H9 (cell line): Measurements from ENCODE around the gene SRSF6. TPM values are rescaled to one million over a fixed set of nuclear protein-coding genes. Genes with fewer than 3 reads are reported as not detected.

ENCODE experiments used
- DNase-seq: peaks from one replicate; pipeline ENCODE4 v3.0.0-alpha.2; 2017
- H2AFZ ChIP-seq: one replicate; pipeline ENCODE4 v1.6.1; 2013; ENCODE audit warnings: mild to moderate bottlenecking, low read length, control low read depth, moderate library complexity
- H2AK5ac ChIP-seq: 2 replicates; pipeline ENCODE4 v1.6.1; 2013; ENCODE audit warnings: low read length, control low read depth, mixed read lengths; ENCODE audit not compliant: insufficient read length
- H2BK120ac ChIP-seq: one replicate; pipeline ENCODE4 v1.6.1; 2013; ENCODE audit warnings: low read depth, mild to moderate bottlenecking, low read length, control low read depth, inconsistent platforms; ENCODE audit not compliant: poor library complexity, severe bottlenecking
- H2BK12ac ChIP-seq: 2 replicates; pipeline ENCODE4 v1.6.1; 2013; ENCODE audit warnings: low read length, control low read depth, mixed read lengths, low read depth; ENCODE audit not compliant: insufficient read length
- H2BK15ac ChIP-seq: 2 replicates; pipeline ENCODE4 v1.6.1; 2013; ENCODE audit warnings: low read depth, low read length, control low read depth
- H2BK20ac ChIP-seq: one replicate; pipeline ENCODE4 v1.6.1; 2013; ENCODE audit warnings: low read depth, mild to moderate bottlenecking, low read length, control low read depth, inconsistent platforms; ENCODE audit not compliant: poor library complexity, severe bottlenecking
- H2BK5ac ChIP-seq: 2 replicates; pipeline ENCODE4 v1.6.1; 2013; ENCODE audit warnings: low read length, control low read depth, mixed read lengths; ENCODE audit not compliant: insufficient read length
- H3K14ac ChIP-seq: 2 replicates; pipeline ENCODE4 v1.6.1; 2013; ENCODE audit warnings: low read length, control low read depth; ENCODE audit not compliant: insufficient read depth
- H3K18ac ChIP-seq: 2 replicates; pipeline ENCODE4 v1.6.1; 2013; ENCODE audit warnings: low read depth, mild to moderate bottlenecking, mixed read lengths, low read length, control low read depth; ENCODE audit not compliant: insufficient read length
- H3K23ac ChIP-seq: 2 replicates; pipeline ENCODE4 v1.6.1; 2013; ENCODE audit warnings: low read length, control low read depth, mixed read lengths, low read depth; ENCODE audit not compliant: insufficient read length
- H3K23me2 ChIP-seq: 2 replicates; pipeline ENCODE4 v1.6.1; 2013; ENCODE audit warnings: low read depth, mild to moderate bottlenecking, mixed read lengths, low read length, control low read depth; ENCODE audit not compliant: insufficient read length, poor library complexity, severe bottlenecking
- H3K27ac ChIP-seq: 2 replicates; pipeline ENCODE4 v1.5.1; 2013; ENCODE audit warnings: low read length, control low read depth, mixed read lengths, low read depth; ENCODE audit not compliant: insufficient read length
- H3K27me3 ChIP-seq: 2 replicates; pipeline ENCODE4 v1.6.1; 2013; ENCODE audit warnings: low read length, control low read depth, inconsistent platforms; ENCODE audit not compliant: insufficient read depth
- H3K4ac ChIP-seq: 2 replicates; pipeline ENCODE4 v1.6.1; 2013; ENCODE audit warnings: low read depth, mild to moderate bottlenecking, control low read depth, inconsistent platforms, low read length, moderate library complexity
- H3K4me1 ChIP-seq: 2 replicates; pipeline ENCODE4 v1.6.1; 2013; ENCODE audit warnings: low read length, control low read depth, inconsistent platforms; ENCODE audit not compliant: insufficient read depth
- H3K4me2 ChIP-seq: 2 replicates; pipeline ENCODE4 v1.6.1; 2013; ENCODE audit warnings: low read length, control low read depth, mixed read lengths; ENCODE audit not compliant: insufficient read length, insufficient read depth
- H3K56ac ChIP-seq: 2 replicates; pipeline ENCODE4 v1.6.1; 2013; ENCODE audit warnings: low read depth, mild to moderate bottlenecking, mixed read lengths, low read length, control low read depth; ENCODE audit not compliant: insufficient read length
- H3K79me1 ChIP-seq: 2 replicates; pipeline ENCODE4 v1.6.1; 2013; ENCODE audit warnings: low read depth, mild to moderate bottlenecking, moderate library complexity, low read length, control low read depth, inconsistent platforms; ENCODE audit not compliant: insufficient read depth, poor library complexity, severe bottlenecking
- H3K79me2 ChIP-seq: 2 replicates; pipeline ENCODE4 v1.6.1; 2013; ENCODE audit warnings: low read length, control low read depth, inconsistent platforms; ENCODE audit not compliant: insufficient read depth
- H3K9ac ChIP-seq: 2 replicates; pipeline ENCODE4 v1.6.1; 2013; ENCODE audit warnings: low read length, control low read depth, mixed read lengths; ENCODE audit not compliant: insufficient read length; ENCODE audit errors: extremely low read depth
- H3K9me3 ChIP-seq: one replicate; pipeline ENCODE4 v1.6.1; 2013; ENCODE audit warnings: low read depth, low read length, inconsistent platforms; ENCODE audit not compliant: control insufficient read depth
- H3T11ph ChIP-seq: one replicate; pipeline ENCODE4 v1.6.1; 2013; ENCODE audit warnings: mild to moderate bottlenecking, low read length, control low read depth, inconsistent platforms
- H4K20me1 ChIP-seq: one replicate; pipeline ENCODE4 v1.6.1; 2013; ENCODE audit not compliant: control insufficient read depth, insufficient read length, insufficient read depth
- H4K5ac ChIP-seq: 2 replicates; pipeline ENCODE4 v1.6.1; 2013; ENCODE audit warnings: low read depth, mild to moderate bottlenecking, mixed read lengths, low read length, control low read depth; ENCODE audit not compliant: insufficient read length
- H4K8ac ChIP-seq: replicated peaks from 2 replicates; pipeline ENCODE4 v1.6.1; 2013; ENCODE audit warnings: low read length, control low read depth, mixed read lengths, low read depth; ENCODE audit not compliant: insufficient read length
- H4K91ac ChIP-seq: 2 replicates; pipeline ENCODE4 v1.6.1; 2013; ENCODE audit warnings: low read depth, mild to moderate bottlenecking, moderate library complexity, mixed read lengths, low read length, control low read depth; ENCODE audit not compliant: insufficient read length
- H3K27ac Mint-ChIP-seq, 3 experiments: 2 replicates in 2 of 3; 3 replicates in 1 of 3; pipeline ENCODE4 v1.8.0; 2020 to 2021; ENCODE audit warnings: mixed read lengths in 3 of 3, mild to moderate bottlenecking in 1 of 3, moderate library complexity in 1 of 3
- H3K27me3 Mint-ChIP-seq: 2 replicates; pipeline ENCODE4 v1.8.0; 2021; ENCODE audit warnings: low read depth, mild to moderate bottlenecking, moderate library complexity, mixed read lengths
- H3K36me3 Mint-ChIP-seq, 3 experiments: 2 replicates in 2 of 3; 3 replicates in 1 of 3; pipeline ENCODE4 v1.8.0; 2020 to 2021; ENCODE audit warnings: low read depth in 3 of 3, mixed read lengths in 3 of 3; ENCODE audit not compliant: insufficient read depth in 1 of 3
- H3K4me1 Mint-ChIP-seq, 2 experiments: 2 replicates each; pipeline ENCODE4 v1.8.0; 2020; ENCODE audit warnings: mixed read lengths in 2 of 2
- H3K4me3 Mint-ChIP-seq, 2 experiments: 2 replicates in 1 of 2; 3 replicates in 1 of 2; pipeline ENCODE4 v1.8.0; 2020 to 2021; ENCODE audit warnings: mild to moderate bottlenecking in 2 of 2, mixed read lengths in 2 of 2, moderate library complexity in 1 of 2
- H3K9me3 Mint-ChIP-seq, 2 experiments: 2 replicates in 1 of 2; 3 replicates in 1 of 2; pipeline ENCODE4 v1.8.0; 2020; ENCODE audit warnings: mild to moderate bottlenecking in 2 of 2, mixed read lengths in 2 of 2, moderate library complexity in 1 of 2
- CTCF ChIP-seq: fragments of 200-600 bp; sonication (generic); conservative IDR thresholded peaks from 3 replicates; pipeline ENCODE4 v1.8.0; 2021; ENCODE audit warnings: antibody characterized with exemption, mild to moderate bottlenecking
- WGBS: extraction: QIAGEN DNeasy Blood & Tissue Kit; methylation state at CpG from one replicate; pipeline ENCODE4 v1.1.7; 2013; ENCODE audit warnings: missing lambda C conversion rate, low lambda C conversion rate, mixed read lengths; ENCODE audit not compliant: insufficient read length; ENCODE audit errors: extremely low coverage; 5-methylcytosine and 5-hydroxymethylcytosine counted together
- total RNA-seq: library from RNA; stranded (reverse); gene quantifications from 2 replicates; pipeline ENCODE4 v1.2.1, GENCODE V29; 2021

The SRSF6 gene
- total RNA-seq, 1 experiment from 2014 or later: 336 TPM

GRCh38 chr20:43409577-43409913 lies 48.2 kb upstream of the SRSF6 start:
- Histone ChIP-seq H3K27ac (no peak overlapping the region), H3T11ph (no peak overlapping the region), H2BK120ac (no peak overlapping the region), H2BK12ac (no peak overlapping the region), H3K4me1 (no peaks in the 10 kb centered on the region), H3K14ac (no peak overlapping the region), H4K5ac (no peak overlapping the region), H3K79me2 (no peaks in the 10 kb centered on the region), H2AFZ (no peak overlapping the region), H3K9ac (no peak overlapping the region), H4K20me1 (no peaks in the 10 kb centered on the region), H4K8ac (no peak overlapping the region), H3K79me1 (no peaks in the 10 kb centered on the region), H3K56ac (no peak overlapping the region), H2BK20ac (no peak overlapping the region), H3K18ac (no peak overlapping the region), H3K23me2 (no peaks in the 10 kb centered on the region), H2BK5ac (no peak overlapping the region), H3K4me2 (no peak overlapping the region), H3K23ac (no peak overlapping the region), H3K4ac (no peak overlapping the region), H3K9me3 (no peaks in the 10 kb centered on the region), H2BK15ac (no peak overlapping the region), H2AK5ac (no peak overlapping the region), H3K27me3 (no peaks in the 10 kb centered on the region), H4K91ac (no peak overlapping the region)
- Mint-ChIP-seq H3K27me3 (peaks cover 26% of the 10 kb centered on the region), H3K4me1 (peaks cover 3 to 4% of the 10 kb centered on the region in 2 experiments; a peak in 2 of 4 replicates), H3K36me3 (peaks cover 2 to 20% (median 6%) of the 10 kb centered on the region in 3 experiments; a peak in 6 of 7 replicates), H3K9me3 (peaks cover 19 to 23% of the 10 kb centered on the region in 2 experiments), H3K4me3 (no peak overlapping the region), H3K27ac (no peak overlapping the region)
- no peak for DNase-seq
- no CpG with 5 or more reads among the region's 2 CpGs for WGBS
- no peak for TF ChIP-seq CTCF
